Fibroblast of skin of abdomen (primary cell): ENCODE data around the gene KLHL21.

Experiments
- DNase-seq: peaks from one replicate; pipeline ENCODE4 v3.0.0-alpha.2; 2013

Gene KLHL21

GRCh38 chr1:6546326-6546725 is 56.3 kb downstream of the KLHL21 start:
- no peak for DNase-seq

DNA sequence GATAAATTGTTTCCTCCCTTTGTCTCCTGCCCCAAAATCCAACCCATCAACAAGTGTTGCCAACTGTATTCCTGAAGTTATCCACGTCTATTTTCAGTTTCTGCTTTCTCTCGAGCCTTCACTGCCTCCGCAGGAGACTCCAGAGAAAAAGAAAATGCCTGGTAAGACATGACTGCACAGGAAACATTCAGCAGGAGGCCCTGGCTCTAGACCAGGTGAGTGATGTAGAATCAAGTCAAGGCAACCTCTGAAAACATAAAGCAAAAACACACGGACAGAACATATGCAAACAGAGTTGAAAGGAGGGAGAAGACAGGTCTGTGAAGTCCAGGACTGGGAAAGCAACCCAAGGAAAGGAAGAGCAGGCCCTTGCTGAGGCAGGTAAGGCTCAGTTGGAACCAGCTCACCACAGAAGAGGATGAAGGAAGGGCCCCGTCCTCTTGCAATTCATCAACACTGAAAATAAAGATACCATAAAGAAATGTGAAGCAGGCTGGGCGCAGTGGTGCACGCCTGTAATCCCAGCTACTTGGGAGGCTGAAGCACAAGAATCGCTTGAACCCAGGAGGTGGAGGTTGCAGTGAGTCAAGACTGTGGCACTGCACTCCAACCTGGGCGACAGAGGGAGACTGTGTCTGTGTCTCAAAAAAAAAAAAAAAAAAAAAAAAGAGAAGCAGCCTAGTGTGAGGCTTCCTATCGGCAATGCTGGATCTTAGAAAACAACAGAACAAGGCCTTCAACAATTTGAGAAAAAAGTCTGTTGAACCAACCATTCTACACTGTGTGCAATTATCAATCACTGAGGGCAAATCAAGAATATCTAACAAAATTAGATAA is 57.2 kb downstream of the KLHL21 start:
- DNase-seq, result no peak

DNA sequence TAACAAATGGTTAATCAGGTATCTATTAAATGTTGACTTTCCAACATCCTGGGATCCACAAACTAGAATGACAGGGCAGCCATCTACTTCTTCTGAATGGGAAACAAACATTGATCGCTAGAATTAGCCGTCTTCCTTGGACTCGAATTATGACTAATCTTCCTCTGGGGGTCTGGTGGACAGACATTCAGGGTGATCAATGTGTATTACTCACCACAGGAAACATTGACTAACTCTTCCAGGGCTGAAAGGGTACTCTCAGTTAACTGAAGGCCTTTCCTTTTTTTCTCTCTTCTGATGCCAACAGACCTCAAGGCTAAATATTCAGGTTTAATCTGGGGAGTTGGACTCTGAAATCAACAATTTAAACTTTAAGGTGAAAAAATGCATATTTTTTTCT is 57.8 kb downstream of the KLHL21 start:
- peak; percentile 70 for DNase-seq
